AG09309 (cell line): ENCODE results near the gene BAIAP2L2.
"Not testable (repeated sequence)": the region's sequence is repeated elsewhere in the genome, so short reads cannot be mapped to it uniquely, and the experiment has no call there.

Experiments used
- DNase-seq: peaks from one replicate; pipeline ENCODE4 v3.0.0-alpha.2; 2010; ENCODE audit warnings: low read depth
- H3K4me3 ChIP-seq: 2 replicates; pipeline ENCODE4 v1.5.1; 2011; ENCODE audit warnings: mild to moderate bottlenecking, low read depth, low read length, moderate library complexity; ENCODE audit not compliant: control insufficient read depth
- TF ChIP-seq, protein P1 (sequence below): IDR thresholded peaks from 2 replicates; pipeline ENCODE4 v1.5.1; 2011; ENCODE audit warnings: mild to moderate bottlenecking, low read depth, low read length, inconsistent platforms; ENCODE audit not compliant: insufficient read depth, control insufficient read depth; ENCODE audit errors: missing control alignments

Gene BAIAP2L2

DNA sequence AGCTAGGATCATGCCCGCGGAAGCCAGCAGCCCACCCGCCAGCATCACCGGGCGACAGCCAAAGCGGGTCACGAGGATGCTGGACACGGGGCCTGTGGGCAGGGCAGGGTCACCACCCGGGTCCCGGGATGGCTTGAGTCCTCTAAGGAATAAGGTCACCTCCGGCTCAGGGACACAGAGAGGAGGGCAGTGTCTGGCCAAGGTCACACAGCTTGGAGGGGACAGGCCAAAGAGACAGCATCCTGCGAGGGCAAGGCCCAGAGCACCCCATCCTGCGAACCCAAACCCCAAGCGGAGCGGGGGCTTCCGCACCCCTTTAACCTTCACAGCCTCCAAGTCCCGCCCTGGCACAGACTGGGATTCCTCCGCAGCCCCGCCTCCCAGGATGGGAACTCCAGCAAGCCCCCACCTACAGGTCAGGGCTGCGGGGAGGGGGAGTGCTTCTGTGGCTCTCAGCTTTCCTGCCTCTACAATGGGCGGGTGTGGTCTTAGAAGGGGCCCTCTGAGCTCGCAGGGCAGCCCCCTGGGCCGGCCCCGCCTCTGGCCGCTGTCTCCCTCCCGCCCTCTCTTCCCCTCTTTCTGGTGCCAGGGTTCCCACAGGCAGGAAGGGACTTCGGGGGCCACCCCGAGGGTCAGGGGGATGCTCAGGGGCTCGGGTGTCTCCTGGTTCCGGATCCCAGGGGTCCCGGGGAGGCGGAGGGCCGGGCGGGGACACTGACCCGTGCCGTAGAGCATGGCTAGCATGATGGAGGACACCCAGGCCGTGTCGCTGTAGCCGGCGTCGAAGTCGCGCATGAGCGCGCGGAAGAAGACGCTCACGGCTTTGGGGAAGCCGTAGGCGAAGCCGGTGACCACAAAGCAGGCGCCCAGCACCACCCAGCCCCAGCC is 28.3 kb downstream of the BAIAP2L2 start:
- H3K4me3 ChIP-seq, result no peak overlapping the region
- no peak for DNase-seq
- TF ChIP-seq, protein P1, sequence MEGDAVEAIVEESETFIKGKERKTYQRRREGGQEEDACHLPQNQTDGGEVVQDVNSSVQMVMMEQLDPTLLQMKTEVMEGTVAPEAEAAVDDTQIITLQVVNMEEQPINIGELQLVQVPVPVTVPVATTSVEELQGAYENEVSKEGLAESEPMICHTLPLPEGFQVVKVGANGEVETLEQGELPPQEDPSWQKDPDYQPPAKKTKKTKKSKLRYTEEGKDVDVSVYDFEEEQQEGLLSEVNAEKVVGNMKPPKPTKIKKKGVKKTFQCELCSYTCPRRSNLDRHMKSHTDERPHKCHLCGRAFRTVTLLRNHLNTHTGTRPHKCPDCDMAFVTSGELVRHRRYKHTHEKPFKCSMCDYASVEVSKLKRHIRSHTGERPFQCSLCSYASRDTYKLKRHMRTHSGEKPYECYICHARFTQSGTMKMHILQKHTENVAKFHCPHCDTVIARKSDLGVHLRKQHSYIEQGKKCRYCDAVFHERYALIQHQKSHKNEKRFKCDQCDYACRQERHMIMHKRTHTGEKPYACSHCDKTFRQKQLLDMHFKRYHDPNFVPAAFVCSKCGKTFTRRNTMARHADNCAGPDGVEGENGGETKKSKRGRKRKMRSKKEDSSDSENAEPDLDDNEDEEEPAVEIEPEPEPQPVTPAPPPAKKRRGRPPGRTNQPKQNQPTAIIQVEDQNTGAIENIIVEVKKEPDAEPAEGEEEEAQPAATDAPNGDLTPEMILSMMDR, result no peak

DNA sequence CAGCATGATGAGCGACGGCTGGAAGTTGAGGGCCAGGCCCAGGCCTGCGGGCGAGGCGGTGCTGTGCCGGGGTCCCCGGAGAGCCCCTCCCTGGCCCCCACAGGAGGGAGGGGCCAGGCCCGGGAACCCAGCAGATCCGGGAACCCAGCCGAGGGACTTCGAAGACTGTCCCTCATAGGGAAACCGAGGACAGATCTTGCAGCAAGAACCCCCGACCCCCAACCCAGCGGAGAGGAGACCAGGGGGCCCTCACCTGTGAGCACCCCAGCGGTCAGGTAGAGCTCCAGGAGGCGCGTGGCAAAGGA is 28.9 kb downstream of the BAIAP2L2 start:
- TF ChIP-seq, protein P1, result no peak
- H3K4me3 ChIP-seq, result no peak overlapping the region
- no peak for DNase-seq

DNA sequence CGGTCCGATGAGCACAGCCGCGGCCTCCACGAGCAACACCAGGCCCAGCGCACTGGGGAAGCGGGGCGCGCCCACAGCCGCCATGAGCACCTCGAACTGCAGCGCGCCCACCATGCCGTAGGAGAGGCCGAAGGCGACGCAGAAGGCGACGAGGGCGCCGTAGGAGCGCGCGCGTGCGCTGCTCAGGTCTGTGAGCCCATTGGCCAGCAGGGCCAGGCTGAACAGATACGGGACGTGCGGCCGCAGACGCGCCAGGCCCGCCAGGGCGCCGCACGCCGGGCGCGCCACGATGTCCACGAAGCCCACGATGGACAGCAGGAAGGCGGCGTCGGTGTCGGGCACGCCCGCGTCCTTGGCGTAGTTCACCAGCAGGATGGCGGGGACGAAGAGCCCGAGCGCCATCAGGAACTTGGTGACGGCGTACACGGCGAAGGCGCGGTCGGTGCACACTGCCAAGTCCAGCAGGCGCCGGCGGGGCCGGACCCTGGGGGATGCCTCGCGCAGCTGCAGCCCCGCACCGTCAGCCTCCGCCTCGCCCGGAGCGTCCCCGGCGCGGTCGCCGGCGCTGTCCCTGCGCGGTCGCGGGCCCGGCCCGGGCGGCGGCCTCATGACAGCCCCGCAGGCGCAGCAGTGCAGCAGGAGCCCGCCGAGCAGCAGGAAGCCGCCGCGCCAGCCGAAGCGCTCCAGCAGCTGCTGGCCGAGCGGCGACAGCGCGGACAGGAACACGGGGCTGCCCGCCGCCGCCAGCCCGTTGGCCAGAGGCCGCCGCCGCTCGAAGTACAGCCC is 29.4 kb downstream of the BAIAP2L2 start:
- TF ChIP-seq, protein P1, result no peak
- H3K4me3 ChIP-seq, result no peak overlapping the region; the same call in 1 of the 2 replicates

DNA sequence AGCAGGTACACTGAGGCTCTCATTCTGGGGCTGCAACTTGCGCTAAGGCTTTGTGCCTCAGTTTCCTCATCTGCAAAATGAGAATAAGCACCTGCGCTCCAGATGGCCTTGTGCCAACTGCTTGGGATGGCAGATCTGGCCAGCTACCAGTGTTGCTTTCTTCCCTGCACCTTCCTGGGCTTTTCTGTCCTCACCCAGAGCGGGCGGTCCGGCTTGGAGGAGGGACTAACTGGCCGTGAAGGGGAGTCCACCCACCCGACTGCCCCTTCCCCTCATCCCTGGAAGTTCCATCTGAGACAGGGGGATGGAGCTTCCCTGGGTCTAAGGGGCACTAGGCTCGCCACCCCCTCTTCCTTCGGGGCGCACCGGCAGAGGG is 30.0 kb downstream of the BAIAP2L2 start:
- no peak for DNase-seq
- TF ChIP-seq, protein P1, result no peak
- no peak overlapping the region for H3K4me3 ChIP-seq

More for the DNA sequence above, 29.4 kb downstream of the BAIAP2L2 start:
- no peak for DNase-seq

DNA sequence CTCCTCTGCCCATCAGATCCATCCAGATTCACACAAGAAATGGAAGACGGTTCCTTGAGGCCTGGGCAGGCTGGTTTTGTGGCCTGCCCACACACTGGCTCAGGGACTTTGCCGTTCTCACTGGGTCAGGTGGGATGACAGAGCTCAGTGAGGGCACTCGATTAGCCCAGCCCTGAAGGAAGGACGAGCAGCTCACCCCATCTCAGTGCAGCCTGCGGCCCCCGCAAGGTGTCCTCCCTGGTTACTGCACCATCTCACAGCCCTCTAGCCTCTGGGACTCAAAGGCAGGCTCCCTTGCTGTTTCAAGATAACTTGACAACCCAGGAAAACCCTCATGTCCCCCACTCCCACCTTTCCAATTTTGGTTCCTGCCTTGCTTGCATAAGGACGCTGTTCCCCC is 30.7 kb downstream of the BAIAP2L2 start:
- DNase-seq, result no peak
- TF ChIP-seq, protein P1, result no peak
- H3K4me3 ChIP-seq, result no peak overlapping the region

DNA sequence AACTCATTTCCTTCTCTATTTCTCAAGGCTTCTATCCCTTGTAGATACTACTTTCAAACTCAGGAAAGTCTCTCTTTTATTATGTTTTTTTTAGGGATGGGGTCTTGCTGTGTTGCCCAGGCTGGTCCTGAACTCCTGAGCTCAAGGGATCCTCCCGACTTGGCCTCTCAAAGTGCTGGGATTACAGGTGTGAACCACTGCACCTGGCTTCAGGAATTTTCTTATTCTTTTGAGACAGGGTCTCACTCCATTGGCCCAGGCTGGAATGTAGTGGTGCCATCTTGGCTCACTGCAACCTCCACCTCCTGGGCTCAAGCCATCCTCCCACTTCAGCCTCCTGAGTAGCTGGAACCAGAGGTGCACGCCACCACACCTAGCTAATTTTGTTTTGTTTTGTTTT is 31.3 kb downstream of the BAIAP2L2 start:
- H3K4me3 ChIP-seq, DNase-seq: not testable (repeated sequence)

DNA sequence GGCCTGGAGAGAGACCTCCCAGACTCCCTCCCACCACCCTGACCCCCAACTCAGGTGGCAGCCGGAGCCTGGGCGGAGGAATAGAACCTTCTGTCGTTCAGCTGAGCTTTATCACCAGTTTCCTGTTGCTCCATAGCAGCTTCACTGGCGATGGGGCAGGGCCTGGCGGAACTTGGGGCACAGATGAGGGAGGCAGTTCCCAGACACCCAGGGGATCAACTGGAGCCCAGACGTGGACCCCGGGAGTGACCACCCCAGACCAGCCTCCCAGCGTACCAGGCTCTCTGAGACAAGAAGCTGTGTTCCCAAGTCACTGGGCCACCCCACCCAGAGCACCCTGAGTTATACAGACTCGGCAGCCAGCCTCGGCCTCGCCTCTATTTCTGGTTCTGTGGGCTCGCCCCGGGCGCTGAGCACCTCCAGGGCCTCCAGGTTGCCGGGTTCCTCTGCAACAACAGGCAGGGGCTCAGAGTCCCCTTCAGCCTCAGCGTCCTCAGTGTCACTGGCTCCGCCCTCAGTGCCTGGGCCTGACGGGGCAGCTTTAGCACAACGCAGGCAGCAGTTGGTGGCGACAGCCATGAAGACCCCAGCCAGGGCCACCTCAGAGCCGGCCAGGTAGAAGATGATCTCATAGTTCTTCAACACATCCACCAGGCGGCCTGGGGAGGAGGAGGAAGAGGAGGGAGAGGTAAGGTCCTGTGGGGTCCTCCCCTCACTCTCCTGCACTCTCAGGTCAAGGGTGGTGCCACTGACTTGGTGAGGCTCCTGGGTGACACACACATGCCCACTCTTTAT is 32.2 kb downstream of the BAIAP2L2 start:
- H3K4me3 ChIP-seq, result no peak overlapping the region
- TF ChIP-seq, protein P1, result no peak
- no peak for DNase-seq
